ENCODE results near the gene ACVR1.

Gene ACVR1

DNA sequence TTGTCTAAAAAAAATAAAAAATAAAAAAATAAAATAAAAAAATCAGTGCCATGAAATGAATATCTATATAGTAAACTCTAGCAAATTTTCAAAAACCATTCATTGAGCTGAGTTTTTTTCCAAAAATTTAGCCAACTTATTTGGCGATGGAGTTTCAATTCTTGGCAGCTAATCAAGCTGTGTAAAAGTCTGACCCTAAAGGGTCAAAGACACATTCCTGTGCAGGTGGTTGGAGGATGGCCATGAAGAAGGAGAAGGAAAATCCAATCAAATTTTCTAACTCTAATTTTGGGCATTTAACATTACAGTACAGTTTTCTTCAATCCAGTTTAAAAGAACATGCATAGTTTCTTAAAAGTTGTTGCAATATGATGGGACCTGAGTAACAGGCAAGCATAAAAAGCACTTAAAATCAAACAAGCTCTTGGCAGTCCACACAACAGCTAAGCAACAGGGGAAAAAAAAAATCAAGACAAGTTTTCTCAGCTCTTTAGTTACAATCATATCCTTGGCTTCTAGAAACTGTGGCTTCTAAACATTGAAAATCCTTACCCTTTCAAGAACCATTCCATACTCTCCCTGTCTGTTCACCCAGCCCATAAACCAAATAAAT is 54.5 kb downstream of the ACVR1 start:
- Histone ChIP-seq H3K27me3 (ENCODE audit: control insufficient read depth, insufficient read depth, low read length, poor library complexity, severe bottlenecking) (no peaks in the 10 kb centered on the region), H3K4me3 (ENCODE audit: insufficient read depth, low read depth, low read length) (no peak overlapping the region), H3K27ac (ENCODE audit: insufficient read depth, low read depth, low read length, poor library complexity, severe bottlenecking) (no peak overlapping the region), H3K9me3 (ENCODE audit: control insufficient read depth, low read length) (no peaks in the 10 kb centered on the region), H3K36me3 (ENCODE audit: control insufficient read depth, insufficient read depth, low read length) (no peaks in the 10 kb centered on the region), H3K4me1 (ENCODE audit: control insufficient read depth, insufficient read depth, low read length) (no peaks in the 10 kb centered on the region)
- WGBS, 2 experiments = 89 to 91% methylated on average over 1 of the region's 1 CpG

DNA sequence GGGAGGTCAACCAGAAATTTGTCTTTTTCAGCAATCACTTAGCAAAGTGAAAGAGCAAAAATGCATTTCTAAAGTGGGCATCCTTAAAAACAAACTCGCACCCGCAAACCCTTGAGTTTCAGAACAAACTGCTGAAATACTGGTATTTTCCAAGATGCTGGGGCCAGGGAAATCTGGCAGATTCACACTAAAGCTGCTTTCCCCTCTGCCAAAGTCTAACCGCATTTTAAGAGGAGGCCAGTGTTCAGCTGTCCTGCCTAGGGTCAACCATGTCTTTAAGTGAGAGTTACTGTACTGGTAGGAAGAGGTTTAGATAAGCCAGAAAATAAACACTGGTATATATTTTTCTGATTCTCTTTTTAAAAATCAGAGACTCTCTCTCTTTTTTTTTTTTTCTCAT is 55.9 kb downstream of the ACVR1 start:
- Histone ChIP-seq H3K27me3 (ENCODE audit: control insufficient read depth, insufficient read depth, low read length, poor library complexity, severe bottlenecking) (no peaks in the 10 kb centered on the region), H3K36me3 (ENCODE audit: control insufficient read depth, insufficient read depth, low read length) (no peaks in the 10 kb centered on the region), H3K4me1 (ENCODE audit: control insufficient read depth, insufficient read depth, low read length) (no peaks in the 10 kb centered on the region), H3K4me3 (ENCODE audit: insufficient read depth, low read depth, low read length) (no peak overlapping the region), H3K27ac (ENCODE audit: insufficient read depth, low read depth, low read length, poor library complexity, severe bottlenecking) (no peak overlapping the region), H3K9me3 (ENCODE audit: control insufficient read depth, low read length) (no peaks in the 10 kb centered on the region)
- WGBS, 2 experiments = 95 to 97% methylated on average over 3 of the region's 3 CpGs

DNA sequence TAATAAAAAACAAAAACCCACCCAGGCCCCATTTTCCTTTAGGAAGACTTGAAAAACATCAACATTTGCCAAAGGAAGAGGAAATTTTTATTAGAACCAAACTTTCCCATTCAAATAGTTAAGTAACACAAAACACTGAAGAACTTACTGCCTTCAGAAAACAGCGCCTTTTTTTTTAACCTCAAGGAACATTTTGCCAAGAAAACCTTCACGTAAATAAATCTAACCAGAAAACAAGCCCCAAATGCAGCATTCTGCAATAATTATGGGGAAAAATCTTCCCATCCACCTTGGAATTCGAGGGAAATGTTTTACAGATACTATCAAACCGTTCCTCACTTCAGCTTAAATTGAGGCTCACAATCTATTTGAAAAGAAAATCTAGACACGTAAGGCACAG is 56.4 kb downstream of the ACVR1 start:
- Histone ChIP-seq H3K9me3 (ENCODE audit: control insufficient read depth, low read length) (no peaks in the 10 kb centered on the region), H3K4me1 (ENCODE audit: control insufficient read depth, insufficient read depth, low read length) (no peaks in the 10 kb centered on the region), H3K27me3 (ENCODE audit: control insufficient read depth, insufficient read depth, low read length, poor library complexity, severe bottlenecking) (no peaks in the 10 kb centered on the region), H3K36me3 (ENCODE audit: control insufficient read depth, insufficient read depth, low read length) (no peaks in the 10 kb centered on the region), H3K27ac (ENCODE audit: insufficient read depth, low read depth, low read length, poor library complexity, severe bottlenecking) (no peak overlapping the region), H3K4me3 (ENCODE audit: insufficient read depth, low read depth, low read length) (no peak overlapping the region)
- 96% methylated on average over 5 of the region's 5 CpGs for WGBS, 2 experiments

DNA sequence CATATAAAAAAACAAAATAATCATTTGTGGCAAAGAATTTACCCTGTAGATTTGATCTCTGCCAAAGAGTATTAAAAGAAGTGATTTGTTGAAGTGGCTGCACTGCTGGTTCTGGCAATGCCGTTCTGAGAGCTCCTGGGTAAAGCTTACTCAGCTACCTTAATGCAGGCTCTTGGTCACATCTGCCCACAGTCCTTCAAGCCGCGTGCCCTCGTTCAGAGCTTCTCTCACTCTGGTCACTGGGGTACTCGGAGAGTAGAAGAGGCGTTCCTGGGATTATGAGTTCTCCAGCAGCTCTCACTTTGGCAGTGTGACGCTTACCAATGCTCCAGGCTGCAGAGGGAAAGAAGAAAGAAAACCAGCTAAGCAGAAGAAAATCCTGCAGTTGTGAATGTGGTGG is 57.9 kb downstream of the ACVR1 start:
- H3K36me3 ChIP-seq (ENCODE audit: control insufficient read depth, insufficient read depth, low read length) = no peaks in the 10 kb centered on the region
- H3K4me3 ChIP-seq (ENCODE audit: insufficient read depth, low read depth, low read length) = no peak overlapping the region
- no peaks in the 10 kb centered on the region for H3K27me3 ChIP-seq (ENCODE audit: control insufficient read depth, insufficient read depth, low read length, poor library complexity, severe bottlenecking)
- 93 to 96% methylated on average over 7 of the region's 7 CpGs for WGBS, 2 experiments
- H3K27ac ChIP-seq (ENCODE audit: insufficient read depth, low read depth, low read length, poor library complexity, severe bottlenecking) = no peak overlapping the region
- H3K4me1 ChIP-seq (ENCODE audit: control insufficient read depth, insufficient read depth, low read length) = no peaks in the 10 kb centered on the region
- no peaks in the 10 kb centered on the region for H3K9me3 ChIP-seq (ENCODE audit: control insufficient read depth, low read length)

DNA sequence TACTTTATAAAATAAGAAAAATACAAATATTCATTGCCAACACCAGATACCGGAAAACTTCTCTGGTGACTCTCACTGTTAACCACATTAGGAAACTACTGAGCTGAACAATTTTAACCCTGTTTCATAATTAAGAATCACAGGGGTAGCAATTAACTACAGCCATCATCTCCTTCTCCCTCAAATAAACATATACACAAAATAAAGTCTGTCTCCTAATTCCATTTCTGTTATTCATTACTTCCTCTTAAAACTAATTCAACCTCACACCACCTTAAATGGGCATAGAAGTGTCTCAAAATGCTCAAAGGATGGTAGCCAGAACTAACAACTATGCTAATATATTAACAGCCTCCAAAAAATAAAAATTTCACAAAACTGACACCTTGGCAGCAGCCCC is 60.7 kb downstream of the ACVR1 start:
- H3K27me3 ChIP-seq (ENCODE audit: control insufficient read depth, insufficient read depth, low read length, poor library complexity, severe bottlenecking) = no peaks in the 10 kb centered on the region
- WGBS, 2 experiments = 98 to 100% methylated on average over 1 of the region's 1 CpG
- no peaks in the 10 kb centered on the region for H3K4me1 ChIP-seq (ENCODE audit: control insufficient read depth, insufficient read depth, low read length)
- H3K27ac ChIP-seq (ENCODE audit: insufficient read depth, low read depth, low read length, poor library complexity, severe bottlenecking) = no peak overlapping the region
- H3K4me3 ChIP-seq (ENCODE audit: insufficient read depth, low read depth, low read length) = no peak overlapping the region
- H3K9me3 ChIP-seq (ENCODE audit: control insufficient read depth, low read length) = no peaks in the 10 kb centered on the region
- H3K36me3 ChIP-seq (ENCODE audit: control insufficient read depth, insufficient read depth, low read length) = no peaks in the 10 kb centered on the region

DNA sequence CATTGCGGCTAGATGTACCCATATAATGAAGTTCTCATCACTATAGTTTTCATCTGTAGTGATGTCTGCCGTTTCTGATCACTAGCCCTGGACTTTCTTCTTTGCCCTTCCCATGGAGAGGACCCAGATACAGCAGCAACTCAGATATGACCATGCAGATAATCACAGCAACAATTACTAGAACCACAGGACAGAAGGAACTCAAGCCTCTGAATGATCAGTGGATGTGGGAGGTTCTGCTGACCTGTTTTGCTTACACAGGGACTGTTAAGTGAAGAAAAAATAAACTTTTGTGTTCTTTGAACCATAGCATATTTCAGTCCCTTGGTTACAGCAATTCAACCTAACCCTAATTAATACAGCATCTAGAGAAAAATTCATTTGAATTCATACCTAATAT is 62.7 kb downstream of the ACVR1 start:
- no peak overlapping the region for H3K4me3 ChIP-seq (ENCODE audit: insufficient read depth, low read depth, low read length)
- H3K27ac ChIP-seq (ENCODE audit: insufficient read depth, low read depth, low read length, poor library complexity, severe bottlenecking) = no peak overlapping the region
- 95 to 97% methylated on average over 2 of the region's 2 CpGs for WGBS, 2 experiments
- H3K36me3 ChIP-seq (ENCODE audit: control insufficient read depth, insufficient read depth, low read length) = no peaks in the 10 kb centered on the region
- H3K4me1 ChIP-seq (ENCODE audit: control insufficient read depth, insufficient read depth, low read length) = no peaks in the 10 kb centered on the region
- no peaks in the 10 kb centered on the region for H3K9me3 ChIP-seq (ENCODE audit: control insufficient read depth, low read length)
- H3K27me3 ChIP-seq (ENCODE audit: control insufficient read depth, insufficient read depth, low read length, poor library complexity, severe bottlenecking) = no peaks in the 10 kb centered on the region

DNA sequence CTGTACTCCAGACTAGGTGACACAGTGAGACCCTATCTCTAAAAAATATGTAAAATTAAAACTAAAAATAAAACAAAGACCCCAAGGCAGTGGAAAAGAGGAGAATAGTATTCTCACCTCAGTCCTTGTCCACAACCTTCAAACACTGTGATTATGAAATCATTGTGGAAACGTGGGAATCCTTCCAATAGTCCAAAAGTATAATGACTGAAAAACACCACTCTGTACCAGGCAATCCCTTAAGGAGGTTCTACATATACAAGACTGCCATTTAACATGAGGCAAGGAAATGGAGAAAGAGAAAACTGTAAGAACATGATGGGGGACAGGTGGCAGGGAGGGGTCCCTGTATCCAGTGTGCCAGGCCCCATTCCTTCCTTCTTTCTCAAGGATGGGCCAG is 66.1 kb downstream of the ACVR1 start:
- Histone ChIP-seq H3K9me3 (ENCODE audit: control insufficient read depth, low read length) (no peaks in the 10 kb centered on the region), H3K36me3 (ENCODE audit: control insufficient read depth, insufficient read depth, low read length) (no peaks in the 10 kb centered on the region), H3K4me1 (ENCODE audit: control insufficient read depth, insufficient read depth, low read length) (no peaks in the 10 kb centered on the region), H3K27ac (ENCODE audit: insufficient read depth, low read depth, low read length, poor library complexity, severe bottlenecking) (no peak overlapping the region), H3K27me3 (ENCODE audit: control insufficient read depth, insufficient read depth, low read length, poor library complexity, severe bottlenecking) (no peaks in the 10 kb centered on the region), H3K4me3 (ENCODE audit: insufficient read depth, low read depth, low read length) (no peak overlapping the region)
- WGBS, 2 experiments = 95% methylated on average over 1 of the region's 1 CpG; no CpG with 5 or more reads in 1 of the 2 experiments

DNA sequence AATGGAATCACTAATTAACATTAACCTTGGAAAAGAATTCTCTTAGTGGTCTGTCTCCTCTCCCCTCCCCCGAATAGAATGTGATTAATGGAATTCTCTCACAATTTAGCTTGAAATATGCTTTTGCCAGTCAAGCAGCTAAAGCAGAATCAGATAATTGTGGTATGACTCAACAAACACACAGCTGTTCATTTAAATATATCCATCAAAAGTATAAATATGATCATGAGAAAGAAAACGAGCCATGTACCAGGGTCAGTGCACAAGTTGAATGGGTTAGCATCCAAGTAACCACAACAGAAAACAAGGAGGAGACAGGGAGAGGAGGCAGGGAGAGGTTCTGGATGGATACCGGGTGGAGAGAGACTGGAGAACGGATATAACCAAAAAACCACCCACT is 66.9 kb downstream of the ACVR1 start:
- Histone ChIP-seq H3K4me1 (ENCODE audit: control insufficient read depth, insufficient read depth, low read length) (no peaks in the 10 kb centered on the region), H3K36me3 (ENCODE audit: control insufficient read depth, insufficient read depth, low read length) (no peaks in the 10 kb centered on the region), H3K27ac (ENCODE audit: insufficient read depth, low read depth, low read length, poor library complexity, severe bottlenecking) (no peak overlapping the region), H3K27me3 (ENCODE audit: control insufficient read depth, insufficient read depth, low read length, poor library complexity, severe bottlenecking) (no peaks in the 10 kb centered on the region), H3K9me3 (ENCODE audit: control insufficient read depth, low read length) (no peaks in the 10 kb centered on the region), H3K4me3 (ENCODE audit: insufficient read depth, low read depth, low read length) (no peak overlapping the region)
- WGBS, 2 experiments = 88 to 100% methylated on average over 1 to 2 of the region's 4 CpGs

DNA sequence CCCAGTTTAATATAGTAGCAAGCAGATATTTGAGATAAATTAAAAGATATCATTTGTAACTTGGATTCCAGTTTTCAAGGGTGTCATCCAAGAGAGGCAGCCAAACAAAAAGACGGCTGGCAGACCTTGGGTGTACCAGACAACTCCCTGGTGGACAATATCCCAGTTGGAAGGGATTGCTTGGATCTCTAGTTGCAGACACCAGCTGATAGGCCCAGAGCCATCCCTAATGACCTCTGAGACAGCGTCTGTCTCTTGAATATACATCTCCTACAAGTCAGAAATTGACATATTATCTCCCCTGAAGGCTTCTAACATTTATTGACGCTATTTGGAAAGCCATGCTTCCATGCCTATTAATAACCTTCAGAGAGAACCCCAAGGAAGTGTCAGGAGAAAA is 67.7 kb downstream of the ACVR1 start:
- H3K4me3 ChIP-seq (ENCODE audit: insufficient read depth, low read depth, low read length) = no peak overlapping the region
- 94 to 96% methylated on average over 3 of the region's 3 CpGs for whole genome bisulfite sequencing, 2 experiments
- no peaks in the 10 kb centered on the region for H3K4me1 ChIP-seq (ENCODE audit: control insufficient read depth, insufficient read depth, low read length)
- no peak overlapping the region for H3K27ac ChIP-seq (ENCODE audit: insufficient read depth, low read depth, low read length, poor library complexity, severe bottlenecking)
- no peaks in the 10 kb centered on the region for H3K36me3 ChIP-seq (ENCODE audit: control insufficient read depth, insufficient read depth, low read length)
- H3K27me3 ChIP-seq (ENCODE audit: control insufficient read depth, insufficient read depth, low read length, poor library complexity, severe bottlenecking) = no peaks in the 10 kb centered on the region
- H3K9me3 ChIP-seq (ENCODE audit: control insufficient read depth, low read length) = no peaks in the 10 kb centered on the region

DNA sequence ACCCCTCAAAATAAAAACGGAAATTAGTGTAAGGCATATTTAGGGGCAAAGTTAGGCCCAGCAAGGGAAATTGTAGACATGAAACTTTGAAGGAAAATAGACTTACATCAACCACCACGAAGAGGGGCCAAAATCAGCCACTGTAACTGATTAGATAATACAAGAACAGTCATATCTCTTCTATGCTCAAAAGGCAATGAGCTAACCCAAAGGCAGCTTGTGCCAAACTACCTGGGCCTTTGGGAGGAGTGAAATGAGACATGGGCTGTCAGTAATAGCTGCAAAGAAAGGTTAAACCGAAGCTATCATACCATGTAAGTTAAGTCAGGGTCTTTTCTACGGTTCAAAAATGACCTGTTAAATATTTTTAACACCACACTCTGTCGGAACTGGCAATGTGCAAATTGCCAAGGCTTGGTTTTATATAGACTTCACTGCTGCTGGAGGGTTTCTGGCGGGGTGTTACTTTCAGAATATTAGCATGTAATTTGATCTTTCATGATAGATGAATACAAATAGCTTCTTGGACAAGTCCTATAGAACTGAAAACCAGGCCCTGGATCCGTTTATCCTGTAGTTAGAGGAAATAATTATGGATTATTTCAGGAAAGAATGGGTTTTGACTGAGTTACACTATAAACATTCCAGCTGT is 69.6 kb downstream of the ACVR1 start:
- no peaks in the 10 kb centered on the region for H3K27me3 ChIP-seq (ENCODE audit: control insufficient read depth, insufficient read depth, low read length, poor library complexity, severe bottlenecking)
- 94 to 95% methylated on average over 7 of the region's 7 CpGs for WGBS, 2 experiments
- no peak overlapping the region for H3K27ac ChIP-seq (ENCODE audit: insufficient read depth, low read depth, low read length, poor library complexity, severe bottlenecking)
- H3K9me3 ChIP-seq (ENCODE audit: control insufficient read depth, low read length) = no peaks in the 10 kb centered on the region
- H3K4me3 ChIP-seq (ENCODE audit: insufficient read depth, low read depth, low read length) = no peak overlapping the region
- no peaks in the 10 kb centered on the region for H3K36me3 ChIP-seq (ENCODE audit: control insufficient read depth, insufficient read depth, low read length)
- H3K4me1 ChIP-seq (ENCODE audit: control insufficient read depth, insufficient read depth, low read length) = no peaks in the 10 kb centered on the region
